Endothelial cell (in vitro differentiated cells): Measurements from ENCODE around the gene FPR3. TPM values are rescaled to one million over a fixed set of nuclear protein-coding genes. Genes with fewer than 3 reads are reported as not detected.

Experiments used
- DNase-seq: peaks from one replicate; pipeline ENCODE4 v3.0.0; 2021; ENCODE audit warnings: low spot score
- H3K27ac Mint-ChIP-seq: one replicate; pipeline ENCODE4 v1.8.0; 2021; ENCODE audit warnings: mixed read lengths, inconsistent platforms; ENCODE audit not compliant: unreplicated experiment
- H3K27me3 Mint-ChIP-seq: one replicate; pipeline ENCODE4 v1.8.0; 2021; ENCODE audit warnings: mild to moderate bottlenecking, moderate library complexity, mixed read lengths, inconsistent platforms; ENCODE audit not compliant: unreplicated experiment
- H3K36me3 Mint-ChIP-seq: one replicate; pipeline ENCODE4 v1.8.0; 2021; ENCODE audit warnings: mild to moderate bottlenecking, low read depth, mixed read lengths, inconsistent platforms; ENCODE audit not compliant: unreplicated experiment
- H3K4me1 Mint-ChIP-seq: one replicate; pipeline ENCODE4 v1.8.0; 2021; ENCODE audit warnings: mild to moderate bottlenecking, mixed read lengths, inconsistent platforms; ENCODE audit not compliant: unreplicated experiment
- H3K4me3 Mint-ChIP-seq: one replicate; pipeline ENCODE4 v1.8.0; 2021; ENCODE audit warnings: mild to moderate bottlenecking, mixed read lengths, inconsistent platforms; ENCODE audit not compliant: unreplicated experiment
- H3K9me3 Mint-ChIP-seq: one replicate; pipeline ENCODE4 v1.8.0; 2021; ENCODE audit warnings: mixed read lengths, inconsistent platforms; ENCODE audit not compliant: unreplicated experiment
- total RNA-seq: library from RNA; stranded (reverse); fragmentation: NEBNext Ultra II Directional; extraction: Animal tissue kit (Norgen Biotek cat#: 25700); gene quantifications from one replicate; pipeline ENCODE4 v1.2.1, GENCODE V29; 2021; ENCODE audit not compliant: unreplicated experiment
- TF ChIP-seq, protein P1 (sequence below): fragments of 200-600 bp; sonication (generic); IDR thresholded peaks from one replicate; pipeline ENCODE4 v1.5.0; 2021; ENCODE audit warnings: antibody characterized with exemption; ENCODE audit not compliant: unreplicated experiment

FPR3 gene
- total RNA-seq, 1 donor from 2014 or later = not detected

- Mint-ChIP-seq H3K4me3 (no peak overlapping the region), H3K4me1 (no peaks in the 10 kb centered on the region)
- TF ChIP-seq, protein P1, sequence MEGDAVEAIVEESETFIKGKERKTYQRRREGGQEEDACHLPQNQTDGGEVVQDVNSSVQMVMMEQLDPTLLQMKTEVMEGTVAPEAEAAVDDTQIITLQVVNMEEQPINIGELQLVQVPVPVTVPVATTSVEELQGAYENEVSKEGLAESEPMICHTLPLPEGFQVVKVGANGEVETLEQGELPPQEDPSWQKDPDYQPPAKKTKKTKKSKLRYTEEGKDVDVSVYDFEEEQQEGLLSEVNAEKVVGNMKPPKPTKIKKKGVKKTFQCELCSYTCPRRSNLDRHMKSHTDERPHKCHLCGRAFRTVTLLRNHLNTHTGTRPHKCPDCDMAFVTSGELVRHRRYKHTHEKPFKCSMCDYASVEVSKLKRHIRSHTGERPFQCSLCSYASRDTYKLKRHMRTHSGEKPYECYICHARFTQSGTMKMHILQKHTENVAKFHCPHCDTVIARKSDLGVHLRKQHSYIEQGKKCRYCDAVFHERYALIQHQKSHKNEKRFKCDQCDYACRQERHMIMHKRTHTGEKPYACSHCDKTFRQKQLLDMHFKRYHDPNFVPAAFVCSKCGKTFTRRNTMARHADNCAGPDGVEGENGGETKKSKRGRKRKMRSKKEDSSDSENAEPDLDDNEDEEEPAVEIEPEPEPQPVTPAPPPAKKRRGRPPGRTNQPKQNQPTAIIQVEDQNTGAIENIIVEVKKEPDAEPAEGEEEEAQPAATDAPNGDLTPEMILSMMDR = no peak
These were observed 2.5 kb downstream of the FPR3 start for GRCh38 chr19:51797480-51797879.

DNA sequence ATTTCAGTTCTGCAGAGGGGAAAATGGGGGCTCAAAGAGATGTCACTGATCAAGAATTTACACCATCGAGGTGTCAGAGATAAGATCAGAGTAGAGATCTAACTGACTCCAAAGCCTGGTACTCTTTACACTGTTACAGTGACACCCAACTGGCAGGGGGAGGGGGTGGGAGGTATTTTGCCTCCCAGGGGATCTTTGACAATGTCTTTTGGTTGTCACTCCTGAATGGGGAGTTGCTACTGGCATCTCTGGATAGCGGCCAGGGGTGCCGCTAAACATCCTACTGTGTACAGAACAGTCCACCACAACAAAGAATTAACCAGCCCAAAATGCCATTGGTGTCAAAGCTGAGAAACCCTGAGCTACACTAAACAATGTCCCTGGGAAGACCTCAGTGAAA, 3.1 kb downstream of the FPR3 start:
- Mint-ChIP-seq H3K36me3 (no peaks in the 10 kb centered on the region), H3K27me3 (no peaks in the 10 kb centered on the region), H3K9me3 (no peaks in the 10 kb centered on the region), H3K4me1 (no peaks in the 10 kb centered on the region), H3K4me3 (no peak overlapping the region), H3K27ac (no peak overlapping the region)
- DNase-seq = no peak
- TF ChIP-seq, protein P1 = no peak

More at GRCh38 chr19:51797480-51797879, 2.5 kb downstream of the FPR3 start:
- Mint-ChIP-seq H3K36me3 (no peaks in the 10 kb centered on the region), H3K27me3 (no peaks in the 10 kb centered on the region), H3K27ac (no peak overlapping the region), H3K9me3 (no peaks in the 10 kb centered on the region)
- no peak for DNase-seq

DNA sequence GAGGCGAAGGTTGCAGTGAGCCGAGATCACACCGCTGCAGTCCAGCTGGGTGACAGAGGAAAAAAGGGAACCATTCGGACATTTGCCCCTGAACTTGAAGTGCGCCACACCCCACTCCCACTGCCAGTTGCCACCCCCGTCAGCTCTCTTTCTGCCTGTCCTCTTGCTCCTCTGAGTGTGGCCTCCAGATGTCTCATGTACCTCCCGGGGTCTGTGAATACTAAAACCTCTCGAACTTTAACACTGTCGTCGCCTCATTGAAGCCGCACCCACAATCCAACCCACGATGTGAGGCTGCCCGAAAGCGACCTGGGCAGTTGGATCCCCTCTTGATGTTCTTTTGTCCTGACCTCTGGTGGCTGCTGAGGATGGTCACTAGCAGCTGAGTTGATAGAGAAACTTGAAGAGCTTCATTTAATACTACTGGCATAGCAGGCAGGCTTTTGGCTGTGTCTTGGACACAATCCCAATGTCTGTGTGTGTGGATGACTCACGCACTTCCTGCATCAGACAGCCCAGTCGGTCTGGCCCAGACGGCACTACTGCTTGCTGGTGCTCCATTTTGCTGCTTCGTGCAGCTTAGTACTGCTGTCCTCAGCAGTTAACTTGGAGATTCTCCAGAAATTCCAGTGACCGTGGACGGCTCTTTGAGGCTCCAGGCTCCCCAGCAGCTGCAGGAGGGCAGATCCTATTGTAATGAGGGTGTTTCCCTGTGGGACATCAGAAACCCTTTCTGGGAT, 4.2 kb downstream of the FPR3 start:
- no peaks in the 10 kb centered on the region for H3K4me1 Mint-ChIP-seq
- no peaks in the 10 kb centered on the region for H3K27me3 Mint-ChIP-seq
- no peak overlapping the region for H3K27ac Mint-ChIP-seq
- DNase-seq = no peak
- H3K36me3 Mint-ChIP-seq = no peaks in the 10 kb centered on the region
- no peaks in the 10 kb centered on the region for H3K9me3 Mint-ChIP-seq
- TF ChIP-seq, protein P1 = no peak
- H3K4me3 Mint-ChIP-seq = no peak overlapping the region

- Mint-ChIP-seq H3K36me3 (no peaks in the 10 kb centered on the region), H3K9me3 (no peaks in the 10 kb centered on the region), H3K4me3 (no peak overlapping the region), H3K4me1 (no peaks in the 10 kb centered on the region), H3K27ac (no peak overlapping the region), H3K27me3 (no peaks in the 10 kb centered on the region)
- TF ChIP-seq, protein P1 = no peak
- DNase-seq = no peak
These were observed 5.0 kb downstream of the FPR3 start for GRCh38 chr19:51799774-51800472.
